HepG2 (cell line): Measurements from ENCODE around the gene HHATL. TPM values are rescaled to one million over a fixed set of nuclear protein-coding genes. Genes with fewer than 3 reads are reported as not detected.

Source experiments
- ATAC-seq: fragments of 200-7000 bp; cut with Tn5 transposase; 3 replicates; pipeline ENCODE4 v1.9.1; 2020; ENCODE audit warnings: mild to moderate bottlenecking, moderate library complexity
- BruUV-seq: library from RNA; stranded (reverse); fragments of 400-500 nt; replicated peaks from 2 replicates; lab custom pipeline; 2021; lab: Mats Ljungman, UMichigan
- CTCF ChIA-PET: fragments of 300-600 bp; formaldehyde crosslinking; extraction: SDS; loops from one replicate; lab custom pipeline; 2021; ENCODE audit warnings: low total read pairs, inconsistent platforms, low intra/inter-chr PET ratio; lab: Yijun Ruan, JAX
- POLR2A ChIA-PET: fragments of 350-600 bp; sonication (Branson Sonifier 250); formaldehyde crosslinking; loops from one replicate; lab custom pipeline; 2020; ENCODE audit warnings: antibody characterized with exemption, inconsistent platforms; lab: Yijun Ruan, JAX
- DNase-seq: peaks from one replicate; pipeline ENCODE4 v3.0.0-alpha.2; 2015; ENCODE audit warnings: low spot score
- FAIRE-seq: peaks from 3 replicates; lab custom pipeline; 2011; peaks lifted over from hg19 to GRCh38; lab: Jason Lieb, UNC
- H2AFZ ChIP-seq: one replicate; pipeline ENCODE4 v1.6.1; 2011; ENCODE audit warnings: low read length, inconsistent platforms
- H3K27ac ChIP-seq: fragments of 300-600 bp; 3 replicates; pipeline ENCODE4 v1.8.0; 2011; ENCODE audit warnings: mixed run types, mild to moderate bottlenecking, mixed read lengths, low read length, inconsistent platforms; ENCODE audit not compliant: insufficient read depth; ENCODE audit errors: extremely low read length
- H3K27me3 ChIP-seq, 2 experiments: fragments of 200-600 bp in 1 of 2; 2 replicates in 1 of 2; 3 replicates in 1 of 2; pipeline versions ENCODE4 v1.6.0 to v1.8.0; 2011; ENCODE audit warnings: low read length in 2 of 2, mild to moderate bottlenecking in 2 of 2, moderate library complexity in 2 of 2, inconsistent platforms in 1 of 2; ENCODE audit not compliant: insufficient read depth in 2 of 2, control insufficient read depth in 1 of 2
- H3K36me3 ChIP-seq, 2 experiments: fragments of 200-600 bp in 1 of 2; replicated peaks in 1 of 2; 2 replicates in 1 of 2; 3 replicates in 1 of 2; pipeline versions ENCODE4 v1.5.1 to v1.8.0; 2011; ENCODE audit warnings: low read length in 2 of 2, inconsistent platforms in 1 of 2; ENCODE audit not compliant: insufficient read depth in 2 of 2, control insufficient read depth in 1 of 2
- H3K4me1 ChIP-seq: 2 replicates; pipeline ENCODE4 v1.5.1; 2012; ENCODE audit warnings: low read length, inconsistent platforms; ENCODE audit not compliant: insufficient read depth
- H3K4me2 ChIP-seq: 2 replicates; pipeline ENCODE4 v1.6.0; 2011; ENCODE audit warnings: low read depth, low read length, inconsistent platforms
- H3K4me3 ChIP-seq, 3 experiments: fragments of 200-600 bp in 1 of 3; sonication (generic), shearing (Covaris generic) in 1 of 3; replicated peaks in 1 of 3; 2 replicates each; pipeline ENCODE4 v1.5.1; 2011 to 2016; ENCODE audit warnings: low read length in 3 of 3, inconsistent platforms in 2 of 3, low read depth in 2 of 3, mild to moderate bottlenecking in 2 of 3, control low read depth in 1 of 3, mixed read lengths in 1 of 3; ENCODE audit not compliant: insufficient read depth in 1 of 3
- H3K79me2 ChIP-seq: one replicate; pipeline ENCODE4 v1.6.1; 2011; ENCODE audit warnings: low read length, inconsistent platforms; ENCODE audit not compliant: insufficient read depth
- H3K9ac ChIP-seq: 2 replicates; pipeline ENCODE4 v1.6.0; 2011; ENCODE audit warnings: mild to moderate bottlenecking, low read depth, low read length, inconsistent platforms; ENCODE audit not compliant: insufficient read depth
- H3K9me3 ChIP-seq: 2 replicates; pipeline ENCODE4 v1.5.1; 2012; ENCODE audit warnings: mild to moderate bottlenecking, low read length
- H4K20me1 ChIP-seq: 2 replicates; pipeline ENCODE4 v1.6.0; 2011; ENCODE audit warnings: inconsistent platforms, mild to moderate bottlenecking, low read length, moderate library complexity; ENCODE audit not compliant: insufficient read depth
- MYC ChIP-seq: sonication (generic); formaldehyde crosslinking; IDR thresholded peaks from 2 replicates; pipeline ENCODE4 v1.9.0; 2021; ENCODE audit warnings: missing genetic modification reagents, borderline replicate concordance
- REPIN1 ChIP-seq: sonication (generic); formaldehyde crosslinking; IDR thresholded peaks from 2 replicates; pipeline ENCODE4 v1.8.0; 2022; ENCODE audit warnings: missing genetic modification reagents, low read depth, mild to moderate bottlenecking, borderline replicate concordance
- SALL2 ChIP-seq: sonication (generic); formaldehyde crosslinking; IDR thresholded peaks from 2 replicates; pipeline ENCODE4 v1.8.1; 2023; ENCODE audit warnings: mild to moderate bottlenecking, missing genetic modification reagents, inconsistent platforms
- WIZ ChIP-seq: sonication (generic); formaldehyde crosslinking; IDR thresholded peaks from 2 replicates; pipeline ENCODE4 v1.5.1; 2020; ENCODE audit warnings: mild to moderate bottlenecking, missing genetic modification reagents
- ZKSCAN5 ChIP-seq: sonication (generic); formaldehyde crosslinking; IDR thresholded peaks from 2 replicates; pipeline ENCODE4 v1.5.1; 2020; ENCODE audit warnings: mild to moderate bottlenecking, missing genetic modification reagents
- ZNF331 ChIP-seq: sonication (generic); formaldehyde crosslinking; IDR thresholded peaks from 2 replicates; pipeline ENCODE4 v1.4.0; 2020; ENCODE audit warnings: missing genetic modification reagents
- ZNF570 ChIP-seq: sonication (generic); formaldehyde crosslinking; IDR thresholded peaks from 2 replicates; pipeline ENCODE4 v1.4.0; 2020; ENCODE audit warnings: mild to moderate bottlenecking, missing genetic modification reagents, borderline replicate concordance
- ZNF772 ChIP-seq: sonication (generic); formaldehyde crosslinking; IDR thresholded peaks from 2 replicates; pipeline ENCODE4 v1.5.0; 2020; ENCODE audit warnings: mild to moderate bottlenecking, missing genetic modification reagents
- ZNF883 ChIP-seq: sonication (generic); formaldehyde crosslinking; IDR thresholded peaks from 2 replicates; pipeline ENCODE4 v1.5.1; 2020; ENCODE audit warnings: mild to moderate bottlenecking, missing genetic modification reagents; ENCODE audit errors: not compliant biosample characterization
- WGBS: methylation state at CpG from one replicate; pipeline ENCODE4 v1.1.6; 2017; ENCODE audit warnings: low lambda C conversion rate; 5-methylcytosine and 5-hydroxymethylcytosine counted together
- in situ Hi-C: cut with HindIII; loops from 2 replicates; pipeline ENCODE4 v1.10.0; 2017; ENCODE audit warnings: low pct_unique_long_range_greater_than_20kb; ENCODE audit not compliant: extremely low pct_ligation_motif_present
- intact Hi-C: fragments of 100-400 bp; cut with micrococcal nuclease; formaldehyde crosslinking; loops from one replicate; pipeline ENCODE4 v1.10.0; 2022; ENCODE audit not compliant: unreplicated experiment
- polyA plus RNA-seq, 8 experiments: library from polyadenylated mRNA; depleted of rRNA in 3 of 8; stranded (reverse) in 7 of 8; unstranded in 1 of 8; fragments of >200 nt; fragmentation: Illumina TruSeq in 4 of 8; extraction: Trizol in 4 of 8; gene quantifications; 2 replicates each; pipeline versions ENCODE4 v1.2.1 to v1.2.3, GENCODE V29; 2011 to 2016; ENCODE audit warnings: low read depth in 4 of 8, missing spikeins in 1 of 8, mixed read lengths in 1 of 8; ENCODE audit not compliant: insufficient read depth in 1 of 8
- total RNA-seq, 5 experiments: library from RNA; depleted of rRNA; stranded (reverse); fragments of >200 nt; fragmentation: Illumina TruSeq; extraction: Trizol; gene quantifications; 2 replicates each; pipeline ENCODE4 v1.2.3, GENCODE V29; 2016; ENCODE audit warnings: low read depth in 1 of 5
- TF ChIP-seq, protein P1 (sequence below): sonication (generic); formaldehyde crosslinking; IDR thresholded peaks from 2 replicates; pipeline ENCODE4 v1.4.0; 2020; ENCODE audit warnings: low read depth, mild to moderate bottlenecking, missing genetic modification reagents
- TF ChIP-seq, protein P2 (sequence below): sonication (generic); formaldehyde crosslinking; IDR thresholded peaks from 2 replicates; pipeline ENCODE4 v1.5.0; 2020; ENCODE audit warnings: mild to moderate bottlenecking, low read depth, missing genetic modification reagents, borderline replicate concordance
- TF ChIP-seq, protein P3 (sequence below): sonication (generic); formaldehyde crosslinking; IDR thresholded peaks from 2 replicates; pipeline ENCODE4 v1.5.1; 2020; ENCODE audit warnings: missing genetic modification reagents, mild to moderate bottlenecking, borderline replicate concordance

The HHATL gene
- total and polyA plus RNA-seq, 2 of the 13 experiments (the other 11 are each of a cell fraction or from before 2014, with no cell fraction given): 0.26 TPM; not detected in 1

DNA sequence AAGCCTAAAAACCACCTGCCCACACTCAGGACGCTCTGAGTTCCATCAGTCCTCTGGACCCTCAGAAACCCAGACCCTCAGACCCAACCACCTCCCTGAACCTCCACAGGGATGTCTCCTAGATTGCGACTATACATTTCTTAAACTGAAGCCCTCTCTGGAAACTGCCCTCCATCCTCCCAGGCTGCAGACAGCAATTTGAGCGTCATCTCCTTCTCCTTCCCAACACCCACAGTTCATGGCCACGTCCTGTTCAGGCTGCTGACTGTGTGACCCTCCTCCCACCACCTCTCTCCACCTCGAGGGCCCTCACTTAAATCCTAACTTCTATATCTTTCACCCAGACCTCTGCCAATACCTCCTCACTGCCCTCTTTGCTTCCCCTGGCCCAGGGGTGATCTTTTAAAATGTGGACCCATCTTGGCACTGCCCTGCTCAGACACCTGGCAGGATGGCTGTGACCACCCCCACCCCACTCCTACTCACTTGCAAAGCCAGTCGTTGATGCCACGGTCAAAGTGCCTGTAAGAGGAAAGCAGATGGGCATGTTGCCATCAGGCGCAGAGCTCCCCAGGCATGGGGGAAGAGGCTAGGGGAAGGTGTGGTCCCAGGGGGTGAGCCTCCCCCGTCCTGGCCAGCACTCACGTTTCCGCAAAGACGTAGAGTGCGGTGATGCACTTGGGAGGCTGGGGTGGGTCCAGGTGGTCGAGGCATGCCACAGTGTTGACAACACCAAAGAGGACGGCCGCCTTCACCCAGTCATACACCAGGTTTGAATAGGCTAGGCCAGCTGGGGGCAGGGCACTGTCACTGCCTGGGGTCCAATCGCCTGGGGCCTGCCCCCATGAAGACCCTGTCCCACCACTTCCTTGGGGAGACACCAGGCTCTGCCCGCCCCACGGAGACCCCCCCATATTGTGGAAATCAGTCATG lies 6.0 kb downstream of the HHATL start:
- H2AFZ ChIP-seq: no peak overlapping the region
- no peaks in the 10 kb centered on the region for H3K36me3 ChIP-seq
- H3K9me3 ChIP-seq: no peaks in the 10 kb centered on the region
- H3K9ac ChIP-seq: no peak overlapping the region
- no peak overlapping the region for H3K27ac ChIP-seq
- no peaks in the 10 kb centered on the region for H3K79me2 ChIP-seq
- in situ Hi-C loops (no loop called here), intact Hi-C loops (no loop called here)
- FAIRE-seq: no peak
- ChIA-PET CTCF (no interaction called here), POLR2A (no interaction called here)
- 38% methylated on average over 14 of the region's 19 CpGs for WGBS
- H3K4me2 ChIP-seq: no peak overlapping the region
- no peaks in the 10 kb centered on the region for H4K20me1 ChIP-seq
- H3K4me3 ChIP-seq: no peak overlapping the region
- TF ChIP-seq SALL2 (CRISPR knock-in tag) (no peak), ZNF772 (CRISPR knock-in tag) (no peak)
- TF ChIP-seq, protein P1, sequence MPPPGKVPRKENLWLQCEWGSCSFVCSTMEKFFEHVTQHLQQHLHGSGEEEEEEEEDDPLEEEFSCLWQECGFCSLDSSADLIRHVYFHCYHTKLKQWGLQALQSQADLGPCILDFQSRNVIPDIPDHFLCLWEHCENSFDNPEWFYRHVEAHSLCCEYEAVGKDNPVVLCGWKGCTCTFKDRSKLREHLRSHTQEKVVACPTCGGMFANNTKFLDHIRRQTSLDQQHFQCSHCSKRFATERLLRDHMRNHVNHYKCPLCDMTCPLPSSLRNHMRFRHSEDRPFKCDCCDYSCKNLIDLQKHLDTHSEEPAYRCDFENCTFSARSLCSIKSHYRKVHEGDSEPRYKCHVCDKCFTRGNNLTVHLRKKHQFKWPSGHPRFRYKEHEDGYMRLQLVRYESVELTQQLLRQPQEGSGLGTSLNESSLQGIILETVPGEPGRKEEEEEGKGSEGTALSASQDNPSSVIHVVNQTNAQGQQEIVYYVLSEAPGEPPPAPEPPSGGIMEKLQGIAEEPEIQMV: no peak
- TF ChIP-seq, protein P2, sequence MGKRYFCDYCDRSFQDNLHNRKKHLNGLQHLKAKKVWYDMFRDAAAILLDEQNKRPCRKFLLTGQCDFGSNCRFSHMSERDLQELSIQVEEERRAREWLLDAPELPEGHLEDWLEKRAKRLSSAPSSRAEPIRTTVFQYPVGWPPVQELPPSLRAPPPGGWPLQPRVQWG (CRISPR knock-in tag): no peak
- no peak for ATAC-seq
- no TSS peak for BruUV-seq
- no peak for DNase-seq
- peaks cover 6 to 27% of the 10 kb centered on the region in 2 experiments; a peak in 4 of 5 replicates for H3K27me3 ChIP-seq
- no peaks in the 10 kb centered on the region for H3K4me1 ChIP-seq

DNA sequence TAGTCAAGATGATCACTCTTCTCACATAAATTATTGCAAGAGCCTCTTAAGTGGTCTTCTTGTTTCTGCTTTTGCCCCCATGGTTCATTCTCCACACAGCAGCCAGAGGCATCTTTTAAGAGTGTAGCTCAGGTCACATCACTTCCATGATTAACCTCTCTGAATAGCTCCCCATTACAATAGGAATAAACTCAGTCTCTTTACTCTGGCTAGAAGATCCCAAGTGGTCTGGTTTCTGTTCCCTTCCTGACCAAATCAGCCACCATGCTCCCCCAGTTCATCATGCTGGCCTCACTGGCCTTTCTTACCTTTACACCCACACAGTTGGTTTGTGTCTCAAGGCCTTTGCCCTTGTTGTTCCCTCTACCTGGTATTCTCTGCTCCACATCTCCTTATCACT lies 8.2 kb downstream of the HHATL start:
- intact Hi-C loops (no loop called here), in situ Hi-C loops (no loop called here)
- Histone ChIP-seq H3K9me3 (no peaks in the 10 kb centered on the region), H3K27me3 (peaks cover 6 to 44% of the 10 kb centered on the region in 2 experiments; a peak in 4 of 5 replicates), H3K4me3 (no peak overlapping the region), H3K79me2 (no peaks in the 10 kb centered on the region), H3K4me2 (no peak overlapping the region), H3K27ac (no peak overlapping the region), H4K20me1 (no peaks in the 10 kb centered on the region), H2AFZ (no peak overlapping the region), H3K4me1 (no peaks in the 10 kb centered on the region), H3K9ac (no peak overlapping the region), H3K36me3 (no peaks in the 10 kb centered on the region)
- no peak for ATAC-seq
- ChIA-PET POLR2A (no interaction called here), CTCF (no interaction called here)
- no peak for FAIRE-seq
- DNase-seq: no peak
- no TSS peak for BruUV-seq
- TF ChIP-seq ZNF570 (CRISPR knock-in tag) (no peak), REPIN1 (CRISPR knock-in tag) (no peak), MYC (CRISPR knock-in tag) (no peak), ZKSCAN5 (no peak), ZNF331 (no peak), WIZ (no peak), ZNF883 (CRISPR knock-in tag) (no peak)
- TF ChIP-seq, protein P3, sequence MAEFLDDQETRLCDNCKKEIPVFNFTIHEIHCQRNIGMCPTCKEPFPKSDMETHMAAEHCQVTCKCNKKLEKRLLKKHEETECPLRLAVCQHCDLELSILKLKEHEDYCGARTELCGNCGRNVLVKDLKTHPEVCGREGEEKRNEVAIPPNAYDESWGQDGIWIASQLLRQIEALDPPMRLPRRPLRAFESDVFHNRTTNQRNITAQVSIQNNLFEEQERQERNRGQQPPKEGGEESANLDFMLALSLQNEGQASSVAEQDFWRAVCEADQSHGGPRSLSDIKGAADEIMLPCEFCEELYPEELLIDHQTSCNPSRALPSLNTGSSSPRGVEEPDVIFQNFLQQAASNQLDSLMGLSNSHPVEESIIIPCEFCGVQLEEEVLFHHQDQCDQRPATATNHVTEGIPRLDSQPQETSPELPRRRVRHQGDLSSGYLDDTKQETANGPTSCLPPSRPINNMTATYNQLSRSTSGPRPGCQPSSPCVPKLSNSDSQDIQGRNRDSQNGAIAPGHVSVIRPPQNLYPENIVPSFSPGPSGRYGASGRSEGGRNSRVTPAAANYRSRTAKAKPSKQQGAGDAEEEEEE (CRISPR knock-in tag): no peak
